Activated naive CD4-positive, alpha-beta T cell treated with anti-CD3 and anti-CD28 coated beads for 36 hours (primary cell): Measurements from ENCODE around the gene CCDC192. TPM values are rescaled to one million over a fixed set of nuclear protein-coding genes. Genes with fewer than 3 reads are reported as not detected.
"Not testable (repeated sequence)": the region's sequence is repeated elsewhere in the genome, so short reads cannot be mapped to it uniquely, and the experiment has no call there.

Experiments used
- CTCF ChIA-PET: fragments of 350-600 bp; sonication (Branson Sonifier 250); formaldehyde crosslinking; loops from one replicate; lab custom pipeline; 2021; ENCODE audit warnings: antibody characterized with exemption; lab: Charles Lee
- DNase-seq: peaks from one replicate; pipeline ENCODE4 v3.0.0-alpha.2; 2020
- H3K27ac Mint-ChIP-seq: one replicate; pipeline ENCODE4 v1.8.0; 2021; ENCODE audit warnings: mild to moderate bottlenecking, mixed read lengths
- H3K27me3 Mint-ChIP-seq: one replicate; pipeline ENCODE4 v1.8.0; 2021; ENCODE audit warnings: low read depth, mixed read lengths
- H3K36me3 Mint-ChIP-seq: one replicate; pipeline ENCODE4 v1.8.0; 2021; ENCODE audit warnings: low read depth, mixed read lengths
- H3K4me1 Mint-ChIP-seq: one replicate; pipeline ENCODE4 v1.8.0; 2021; ENCODE audit warnings: low read depth, mixed read lengths
- H3K4me3 Mint-ChIP-seq: one replicate; pipeline ENCODE4 v1.8.0; 2021; ENCODE audit warnings: mild to moderate bottlenecking, moderate library complexity, mixed read lengths
- H3K9me3 Mint-ChIP-seq: one replicate; pipeline ENCODE4 v1.8.0; 2021; ENCODE audit warnings: mixed read lengths
- intact Hi-C: fragments of 100-400 bp; cut with micrococcal nuclease; formaldehyde crosslinking; loops from one replicate; pipeline ENCODE4 v1.15.1; 2023
- total RNA-seq, 2 experiments: library from RNA; stranded (reverse); gene quantifications; one replicate each; pipeline ENCODE4 v1.2.3, GENCODE V29; 2021

CCDC192 gene
- total RNA-seq, 2 experiments from 2014 or later: not detected

DNA sequence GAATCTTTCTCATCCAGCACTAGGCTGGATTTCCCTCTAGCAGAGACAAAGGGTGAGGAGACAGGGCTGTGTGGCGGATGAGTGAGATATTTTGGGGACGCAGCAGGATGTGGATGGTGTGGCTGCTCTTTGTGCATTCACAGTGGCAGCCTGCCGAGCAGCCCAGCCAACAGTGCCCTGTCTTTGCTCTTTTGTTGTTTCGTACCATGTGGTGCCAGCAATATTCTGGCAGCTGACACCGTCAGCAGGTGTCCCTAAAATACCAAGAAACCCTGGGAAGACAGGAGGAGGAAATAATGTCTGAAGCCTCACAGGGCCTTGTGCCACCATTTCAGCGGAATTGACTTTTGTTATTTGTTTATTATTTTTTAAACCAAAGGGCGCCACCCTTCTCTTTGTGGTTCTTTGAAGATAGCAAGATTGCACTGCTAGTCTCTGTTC is 141.4 kb downstream of the CCDC192 start:
- DNase-seq: no peak
- H3K4me3 Mint-ChIP-seq: no peak overlapping the region
- intact Hi-C loops: no loop called here
- no peaks in the 10 kb centered on the region for H3K9me3 Mint-ChIP-seq
- no peak overlapping the region for H3K27ac Mint-ChIP-seq
- no peaks in the 10 kb centered on the region for H3K4me1 Mint-ChIP-seq
- no peaks in the 10 kb centered on the region for H3K36me3 Mint-ChIP-seq
- no peaks in the 10 kb centered on the region for H3K27me3 Mint-ChIP-seq
- CTCF ChIA-PET: no interaction called here

GRCh38 chr5:127846884-127847283 is 143.7 kb downstream of the CCDC192 start:
- Mint-ChIP-seq H3K9me3 (no peaks in the 10 kb centered on the region), H3K4me1 (no peaks in the 10 kb centered on the region), H3K4me3 (no peak overlapping the region), H3K27me3 (no peaks in the 10 kb centered on the region), H3K27ac (no peak overlapping the region), H3K36me3 (no peaks in the 10 kb centered on the region)
- intact Hi-C loops: no loop called here
- CTCF ChIA-PET: no interaction called here
- DNase-seq: no peak

DNA sequence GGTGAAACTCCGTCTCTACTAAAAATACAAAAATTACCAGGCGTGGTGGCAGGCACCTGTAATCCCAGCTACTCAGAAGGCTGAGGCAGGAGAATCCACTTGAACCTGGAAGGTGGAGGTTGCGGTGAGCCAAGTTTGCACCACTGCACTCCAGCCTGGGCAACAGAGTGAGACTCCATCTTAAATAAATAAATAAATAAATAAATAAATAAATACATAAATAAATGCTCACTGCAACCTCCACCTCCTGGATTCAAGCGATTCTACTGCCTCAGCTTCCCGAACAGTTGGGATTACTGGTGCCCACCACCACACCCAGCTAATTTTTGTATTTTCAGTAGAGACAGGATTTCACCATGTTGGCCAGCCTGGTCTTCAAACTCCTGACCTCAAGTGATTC is 144.4 kb downstream of the CCDC192 start:
- H3K36me3 Mint-ChIP-seq, H3K4me1 Mint-ChIP-seq, H3K27me3 Mint-ChIP-seq, DNase-seq, H3K27ac Mint-ChIP-seq, intact Hi-C loops, H3K4me3 Mint-ChIP-seq, H3K9me3 Mint-ChIP-seq: not testable (repeated sequence)
- CTCF ChIA-PET: interaction anchor here (0.7 kb wide), 1 partner anchor 19 kb away, joined by 3 read pairs; no protein-coding TSS in a partner anchor

DNA sequence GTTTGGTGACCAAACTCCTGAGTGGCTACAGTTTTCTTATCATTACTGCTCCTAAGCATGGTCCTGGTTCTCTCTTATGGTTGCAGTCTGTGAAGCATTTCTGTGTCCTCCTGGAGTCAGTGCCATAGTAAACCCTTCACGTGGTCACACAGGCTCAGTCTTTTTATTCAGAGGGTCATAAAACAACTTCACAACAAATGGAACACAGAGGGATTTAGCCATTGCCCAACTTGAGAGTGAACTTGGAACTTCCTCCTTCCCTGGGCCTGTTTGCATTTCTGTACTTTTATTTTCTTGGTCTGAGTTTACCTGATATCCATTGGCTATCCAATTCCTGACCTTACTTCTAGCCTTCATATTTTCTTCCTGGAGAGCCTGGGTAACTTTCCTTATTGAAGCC is 144.9 kb downstream of the CCDC192 start:
- H3K36me3 Mint-ChIP-seq: no peaks in the 10 kb centered on the region
- no peaks in the 10 kb centered on the region for H3K9me3 Mint-ChIP-seq
- no peaks in the 10 kb centered on the region for H3K27me3 Mint-ChIP-seq
- H3K4me1 Mint-ChIP-seq: no peaks in the 10 kb centered on the region
- no peak overlapping the region for H3K4me3 Mint-ChIP-seq
- no peak overlapping the region for H3K27ac Mint-ChIP-seq
- no peak for DNase-seq
- CTCF ChIA-PET: interaction anchor here (0.7 kb wide), 1 partner anchor 18 kb away, joined by 3 read pairs; no protein-coding TSS in a partner anchor
- intact Hi-C loops: no loop called here

GRCh38 chr5:127849408-127849807 is 146.2 kb downstream of the CCDC192 start:
- no peaks in the 10 kb centered on the region for H3K36me3 Mint-ChIP-seq
- H3K27me3 Mint-ChIP-seq: no peaks in the 10 kb centered on the region
- H3K4me1 Mint-ChIP-seq: no peaks in the 10 kb centered on the region
- H3K27ac Mint-ChIP-seq: no peak overlapping the region
- no peaks in the 10 kb centered on the region for H3K9me3 Mint-ChIP-seq
- CTCF ChIA-PET: interaction anchor here (0.6 kb wide), 1 partner anchor 273 kb away, joined by 3 read pairs; no protein-coding TSS in a partner anchor
- H3K4me3 Mint-ChIP-seq: no peak overlapping the region
- DNase-seq: no peak
- intact Hi-C loops: no loop called here

- no peak overlapping the region for H3K27ac Mint-ChIP-seq
- no peak for DNase-seq
- no peaks in the 10 kb centered on the region for H3K27me3 Mint-ChIP-seq
- intact Hi-C loops: no loop called here
- CTCF ChIA-PET: interaction anchor here (0.6 kb wide), 1 partner anchor 273 kb away, joined by 3 read pairs; no protein-coding TSS in a partner anchor
- H3K9me3 Mint-ChIP-seq: no peaks in the 10 kb centered on the region
- H3K36me3 Mint-ChIP-seq: no peaks in the 10 kb centered on the region
- H3K4me1 Mint-ChIP-seq: no peaks in the 10 kb centered on the region
- no peak overlapping the region for H3K4me3 Mint-ChIP-seq
Observed at GRCh38 chr5:127849891-127850290, 146.7 kb downstream of the CCDC192 start.

DNA sequence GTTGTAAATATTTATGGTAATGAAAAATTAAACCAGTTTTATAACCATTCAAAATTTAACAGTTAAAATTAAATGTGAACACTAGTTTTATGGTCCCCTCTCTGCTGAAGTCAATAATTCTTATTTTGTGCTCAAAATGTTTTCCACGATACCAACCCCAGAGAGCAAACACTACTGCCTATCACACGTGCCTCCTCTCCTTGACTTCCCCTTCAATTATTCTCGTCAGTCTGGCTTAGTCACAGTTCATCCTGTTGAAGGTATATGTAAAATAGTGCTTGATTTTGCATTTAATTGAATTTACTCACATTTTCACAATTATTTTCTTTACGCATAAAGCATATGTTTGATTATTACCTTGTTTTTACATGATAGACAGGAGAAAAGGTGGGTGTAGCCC is 148.8 kb downstream of the CCDC192 start:
- H3K4me3 Mint-ChIP-seq: no peak overlapping the region
- no peak overlapping the region for H3K27ac Mint-ChIP-seq
- H3K4me1 Mint-ChIP-seq: peaks cover 2% of the 10 kb centered on the region
- no peaks in the 10 kb centered on the region for H3K27me3 Mint-ChIP-seq
- no peaks in the 10 kb centered on the region for H3K36me3 Mint-ChIP-seq
- CTCF ChIA-PET: no interaction called here
- intact Hi-C loops: no loop called here
- H3K9me3 Mint-ChIP-seq: no peaks in the 10 kb centered on the region
- no peak for DNase-seq

DNA sequence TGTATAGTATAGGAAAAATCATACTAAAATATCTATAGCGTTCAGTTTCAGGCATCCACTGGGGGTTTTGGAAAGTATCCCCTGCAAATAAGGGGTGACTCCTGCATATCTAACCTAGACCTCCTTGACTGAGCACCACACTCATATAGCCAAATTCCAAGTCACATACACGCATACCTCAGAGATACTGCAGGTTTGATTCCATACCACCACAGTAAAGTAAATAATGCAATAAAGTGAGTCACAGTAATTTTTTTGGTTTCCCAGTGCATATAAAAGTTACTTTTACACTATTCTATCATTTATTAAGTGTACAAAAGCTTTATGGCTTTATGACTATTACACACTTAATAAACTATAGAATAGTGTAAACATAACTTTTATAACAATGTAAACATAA is 151.3 kb downstream of the CCDC192 start:
- H3K27ac Mint-ChIP-seq: no peak overlapping the region
- H3K4me1 Mint-ChIP-seq: peaks cover 2% of the 10 kb centered on the region
- intact Hi-C loops: no loop called here
- DNase-seq: no peak
- H3K4me3 Mint-ChIP-seq: no peak overlapping the region
- H3K27me3 Mint-ChIP-seq: no peaks in the 10 kb centered on the region
- no peaks in the 10 kb centered on the region for H3K36me3 Mint-ChIP-seq
- CTCF ChIA-PET: interaction anchor here (1.6 kb wide), 1 partner anchor 24 kb away, joined by 3 read pairs; no protein-coding TSS in a partner anchor
- no peaks in the 10 kb centered on the region for H3K9me3 Mint-ChIP-seq

DNA sequence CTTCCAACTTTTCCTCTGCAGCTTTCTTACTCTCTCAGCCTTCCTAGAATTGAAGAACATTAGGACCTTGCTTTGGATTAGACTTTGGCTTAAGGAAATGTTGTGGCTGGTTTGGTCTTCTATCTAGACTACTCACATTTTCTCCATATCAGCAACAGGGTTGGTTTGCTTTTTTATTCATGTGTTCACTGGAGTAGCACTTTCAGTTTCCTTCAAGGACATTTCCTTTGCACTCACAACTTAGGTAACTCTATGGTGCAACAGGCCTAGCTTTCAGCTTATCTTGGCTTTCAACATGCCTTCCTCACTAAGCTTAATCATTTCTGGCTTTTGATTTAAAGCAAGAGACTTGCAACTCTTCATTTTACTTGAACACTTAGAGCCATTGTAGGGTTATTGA is 153.1 kb downstream of the CCDC192 start:
- H3K27me3 Mint-ChIP-seq: no peaks in the 10 kb centered on the region
- CTCF ChIA-PET: interaction anchor here (1.1 kb wide), 1 partner anchor 19 kb away, joined by 3 read pairs; no protein-coding TSS in a partner anchor
- intact Hi-C loops: no loop called here
- no peak overlapping the region for H3K4me3 Mint-ChIP-seq
- H3K36me3 Mint-ChIP-seq: no peaks in the 10 kb centered on the region
- no peak overlapping the region for H3K27ac Mint-ChIP-seq
- H3K9me3 Mint-ChIP-seq: no peaks in the 10 kb centered on the region
- peaks cover 2% of the 10 kb centered on the region for H3K4me1 Mint-ChIP-seq
- DNase-seq: no peak

DNA sequence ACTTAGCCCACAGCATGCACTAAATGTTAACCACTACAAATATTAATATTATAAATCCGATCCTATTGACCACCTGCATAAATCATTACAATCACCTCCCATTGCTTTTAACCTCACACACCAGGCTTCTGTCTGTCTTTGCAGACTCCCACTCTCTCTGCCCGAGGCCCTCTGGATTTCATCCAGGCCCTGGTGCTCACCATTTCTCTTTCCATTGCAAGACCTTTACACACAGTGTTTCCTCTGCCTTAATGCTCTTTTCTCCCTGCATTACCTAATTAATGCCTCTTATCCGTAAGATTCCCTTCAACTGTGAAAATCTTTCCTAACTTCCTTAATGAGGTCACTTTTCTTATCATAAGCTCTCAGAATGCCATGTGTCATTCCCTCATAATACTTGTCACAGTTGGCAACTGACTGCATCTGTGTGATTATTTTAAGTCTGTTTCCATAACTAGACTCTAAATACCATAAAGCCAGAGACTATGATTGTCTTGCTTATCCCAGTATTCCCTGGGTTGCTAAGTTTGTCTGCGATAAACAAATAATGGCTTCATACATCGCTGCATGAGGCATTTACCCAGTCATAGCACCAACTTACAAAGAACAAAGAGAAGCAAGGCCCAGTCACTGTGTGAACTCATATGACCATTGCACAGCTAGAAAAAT is 155.1 kb downstream of the CCDC192 start:
- no peak for DNase-seq
- peaks cover 2% of the 10 kb centered on the region for H3K4me1 Mint-ChIP-seq
- H3K4me3 Mint-ChIP-seq: no peak overlapping the region
- CTCF ChIA-PET: interaction anchor here (0.7 kb wide), 1 partner anchor 1521 kb away, joined by 3 read pairs; no protein-coding TSS in a partner anchor
- intact Hi-C loops: no loop called here
- H3K36me3 Mint-ChIP-seq: no peaks in the 10 kb centered on the region
- H3K9me3 Mint-ChIP-seq: no peaks in the 10 kb centered on the region
- H3K27ac Mint-ChIP-seq: no peak overlapping the region
- H3K27me3 Mint-ChIP-seq: peaks cover 2% of the 10 kb centered on the region

GRCh38 chr5:127860291-127860690 is 157.1 kb downstream of the CCDC192 start:
- no peak overlapping the region for H3K27ac Mint-ChIP-seq
- H3K4me3 Mint-ChIP-seq: no peak overlapping the region
- H3K9me3 Mint-ChIP-seq: no peaks in the 10 kb centered on the region
- peaks cover 2% of the 10 kb centered on the region for H3K27me3 Mint-ChIP-seq
- DNase-seq: no peak
- H3K36me3 Mint-ChIP-seq: no peaks in the 10 kb centered on the region
- intact Hi-C loops: no loop called here
- H3K4me1 Mint-ChIP-seq: peaks cover 2% of the 10 kb centered on the region
- CTCF ChIA-PET: interaction anchor here (0.6 kb wide), 1 partner anchor 14 kb away, joined by 3 read pairs; no protein-coding TSS in a partner anchor

- Mint-ChIP-seq H3K4me1 (no peaks in the 10 kb centered on the region), H3K27ac (no peak overlapping the region), H3K36me3 (no peaks in the 10 kb centered on the region), H3K4me3 (no peak overlapping the region), H3K9me3 (no peaks in the 10 kb centered on the region), H3K27me3 (peaks cover 2% of the 10 kb centered on the region)
- intact Hi-C loops: no loop called here
- CTCF ChIA-PET: no interaction called here
- DNase-seq: no peak
Observed at GRCh38 chr5:127863161-127863560, 160.0 kb downstream of the CCDC192 start.
